ENCODE measurements around the gene ADGRL2. TPM values are rescaled to one million over a fixed set of nuclear protein-coding genes. Genes with fewer than 3 reads are reported as not detected.

Gene ADGRL2
- 7.3 to 10.7 TPM (median 9.2 TPM) in 5 replicates for total RNA-seq (2022; extraction: Qiagen RNA extraction; ENCODE audit: low read depth)

GRCh38 chr1:81800695-81801650 is at the start of gene ADGRL2:
Gene ADGRL2, plus strand, starts transcription at chr1:81800934. Its CDS starts 36,051 bp downstream, at chr1:81836985.

Measured in A549 treated with ZK216348 at 1 μM for 4 hours (cell line).